Coronary artery (tissue), 2 donors: Measurements from ENCODE around the gene FAM168A.
"Not testable (repeated sequence)": the region's sequence is repeated elsewhere in the genome, so short reads cannot be mapped to it uniquely, and the experiment has no call there.

ENCODE experiments used
- DNase-seq: peaks from one replicate; pipeline ENCODE4 v3.0.0-alpha.2; 2017; ENCODE audit warnings: low spot score
- H3K27ac ChIP-seq, 2 donors: fragments of 200-600 bp; sonication (generic); one replicate each; pipeline ENCODE4 v1.5.1; 2016 to 2019
- H3K4me3 ChIP-seq: fragments of 200-600 bp; sonication (generic); 2 replicates; pipeline ENCODE4 v1.5.1; 2016; ENCODE audit warnings: mild to moderate bottlenecking, moderate library complexity
- TF ChIP-seq, protein P1 (sequence below): fragments of 200-600 bp; sonication (generic); IDR thresholded peaks from one replicate; pipeline ENCODE4 v1.5.1; 2019; ENCODE audit warnings: antibody characterized with exemption

Gene FAM168A

DNA sequence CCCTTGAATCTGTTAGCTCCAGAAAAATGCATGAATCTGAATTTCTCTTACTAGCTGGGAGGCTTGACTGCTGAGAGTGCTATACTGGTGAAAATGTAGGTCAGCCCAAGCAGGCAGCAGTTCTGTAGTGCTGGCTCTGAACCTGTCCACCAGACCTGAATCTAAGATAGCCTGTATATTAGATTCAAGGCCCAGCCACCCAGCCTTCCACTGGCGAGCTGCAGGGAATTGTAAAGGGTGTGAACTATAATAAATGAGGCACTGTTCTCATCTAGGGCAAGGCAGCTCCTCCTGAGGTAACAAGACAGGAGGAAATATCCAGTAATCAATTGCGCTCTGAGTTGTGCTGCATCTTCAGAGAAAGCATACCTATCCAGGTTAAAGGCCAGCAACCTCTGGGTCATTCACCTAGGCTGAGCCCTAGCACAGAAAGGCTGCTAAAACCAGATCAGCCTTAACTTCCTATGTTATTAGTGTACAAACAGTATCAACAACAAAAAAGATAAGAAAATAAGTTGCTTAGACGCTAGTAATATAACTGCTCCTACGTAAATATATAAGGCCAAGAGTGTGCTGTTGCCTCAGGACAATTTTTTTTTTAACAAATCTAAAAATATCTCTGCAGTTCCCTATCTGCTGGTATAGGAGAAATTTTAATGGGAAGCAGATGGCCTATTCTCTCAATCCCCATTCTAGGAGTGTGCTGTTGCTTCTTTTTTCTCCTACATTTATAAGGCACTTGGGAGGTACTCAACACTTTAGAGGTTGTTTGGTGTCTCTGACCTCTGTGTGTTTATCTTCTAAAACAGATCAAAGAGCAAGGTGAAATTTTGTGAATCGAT, 158.7 kb downstream of the FAM168A start:
- TF ChIP-seq, protein P1, sequence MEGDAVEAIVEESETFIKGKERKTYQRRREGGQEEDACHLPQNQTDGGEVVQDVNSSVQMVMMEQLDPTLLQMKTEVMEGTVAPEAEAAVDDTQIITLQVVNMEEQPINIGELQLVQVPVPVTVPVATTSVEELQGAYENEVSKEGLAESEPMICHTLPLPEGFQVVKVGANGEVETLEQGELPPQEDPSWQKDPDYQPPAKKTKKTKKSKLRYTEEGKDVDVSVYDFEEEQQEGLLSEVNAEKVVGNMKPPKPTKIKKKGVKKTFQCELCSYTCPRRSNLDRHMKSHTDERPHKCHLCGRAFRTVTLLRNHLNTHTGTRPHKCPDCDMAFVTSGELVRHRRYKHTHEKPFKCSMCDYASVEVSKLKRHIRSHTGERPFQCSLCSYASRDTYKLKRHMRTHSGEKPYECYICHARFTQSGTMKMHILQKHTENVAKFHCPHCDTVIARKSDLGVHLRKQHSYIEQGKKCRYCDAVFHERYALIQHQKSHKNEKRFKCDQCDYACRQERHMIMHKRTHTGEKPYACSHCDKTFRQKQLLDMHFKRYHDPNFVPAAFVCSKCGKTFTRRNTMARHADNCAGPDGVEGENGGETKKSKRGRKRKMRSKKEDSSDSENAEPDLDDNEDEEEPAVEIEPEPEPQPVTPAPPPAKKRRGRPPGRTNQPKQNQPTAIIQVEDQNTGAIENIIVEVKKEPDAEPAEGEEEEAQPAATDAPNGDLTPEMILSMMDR = no peak
- Histone ChIP-seq H3K4me3 (no peak overlapping the region), H3K27ac (no peak overlapping the region)
- no peak for DNase-seq

DNA sequence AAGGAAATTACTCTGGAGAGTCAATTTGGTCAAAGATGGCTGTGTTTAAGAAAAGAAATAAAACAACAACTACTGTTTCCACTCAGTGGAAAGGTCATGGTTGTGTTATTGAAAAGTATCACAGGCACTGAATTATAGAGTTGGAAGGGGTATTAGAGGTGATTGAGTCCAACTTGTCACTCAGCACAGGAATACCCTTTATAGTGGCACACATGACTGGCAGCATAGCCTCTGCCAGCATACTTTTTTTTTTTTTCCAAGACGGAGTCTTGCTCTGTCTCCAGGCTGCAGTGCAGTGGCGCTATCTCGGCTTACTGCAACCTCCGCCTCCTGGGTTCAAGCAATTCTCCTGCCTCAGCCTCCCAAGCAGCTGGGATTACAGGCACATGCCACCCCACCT, 161.1 kb downstream of the FAM168A start:
- H3K27ac ChIP-seq, DNase-seq, H3K4me3 ChIP-seq: not testable (repeated sequence)

DNA sequence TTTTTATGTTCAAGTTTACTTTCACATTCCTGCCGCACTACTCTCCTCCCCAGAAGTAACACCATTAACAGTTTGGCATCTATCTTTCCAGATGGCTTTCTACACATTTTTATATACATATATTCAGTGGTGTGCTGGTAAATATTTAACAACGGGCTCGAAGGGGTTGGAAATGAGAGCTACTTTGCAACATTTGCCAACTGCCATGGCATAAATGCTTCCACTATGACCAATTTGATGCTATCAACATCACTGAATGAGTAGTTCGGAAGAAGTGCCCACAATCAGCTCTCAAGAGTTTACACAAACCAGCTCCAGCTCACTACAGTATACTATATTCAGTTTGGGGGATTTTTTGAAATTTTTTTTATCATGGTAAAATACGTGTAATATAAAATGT, 166.5 kb downstream of the FAM168A start:
- TF ChIP-seq, protein P1 = no peak
- DNase-seq = no peak
- Histone ChIP-seq H3K27ac (no peak overlapping the region), H3K4me3 (no peak overlapping the region)

DNA sequence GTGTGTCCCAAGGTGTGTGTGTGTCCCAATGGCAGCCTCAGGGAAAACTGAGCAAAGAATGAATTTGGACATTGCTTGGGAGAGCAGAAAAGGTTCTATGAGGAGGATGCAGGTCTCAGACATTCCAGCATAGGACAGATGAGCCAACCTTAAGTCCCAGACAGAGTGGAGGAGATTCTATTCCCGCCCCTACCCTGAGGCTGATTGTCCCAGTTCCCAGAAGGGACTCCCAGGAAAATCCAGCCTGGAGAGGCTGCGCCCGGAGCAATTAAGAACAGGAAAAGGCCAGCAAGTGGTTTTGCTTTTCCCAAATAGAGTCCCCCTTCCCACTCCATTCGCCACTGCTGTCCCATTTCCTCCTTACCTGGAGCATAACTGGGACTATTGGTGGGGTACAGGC, 167.6 kb downstream of the FAM168A start:
- no peak overlapping the region for H3K27ac ChIP-seq
- no peak for DNase-seq
- TF ChIP-seq, protein P1 = no peak
- no peak overlapping the region for H3K4me3 ChIP-seq

DNA sequence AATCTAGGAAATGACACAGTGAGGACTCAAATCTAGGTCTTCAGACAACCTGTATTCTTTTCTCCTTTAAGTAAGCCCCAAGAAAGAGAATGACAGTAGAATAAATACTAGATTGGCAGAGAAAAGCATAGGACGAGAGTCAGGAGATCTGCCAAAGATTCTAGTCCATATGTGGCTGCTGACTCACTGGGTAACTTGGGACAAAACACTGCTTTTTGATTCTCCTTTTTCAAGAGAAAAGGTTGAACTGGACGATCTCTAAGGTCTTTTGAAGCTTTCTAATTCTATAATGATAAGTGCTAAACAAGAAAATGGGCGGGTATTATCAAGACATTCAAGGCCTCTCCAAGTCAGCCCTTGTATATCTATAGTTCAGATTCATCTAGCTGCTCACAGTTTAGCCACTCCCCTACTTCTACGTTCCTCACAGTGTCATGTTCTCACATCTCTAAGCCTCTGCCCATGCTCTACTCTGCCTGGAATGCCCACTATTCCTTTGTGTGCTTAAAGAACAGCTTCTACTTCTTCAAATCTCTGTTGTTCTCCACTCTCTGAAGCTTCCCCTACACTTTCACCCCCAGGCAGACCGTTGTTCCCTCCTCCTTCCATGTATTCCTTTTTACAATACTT, 168.7 kb downstream of the FAM168A start:
- Histone ChIP-seq H3K4me3 (no peak overlapping the region), H3K27ac (no peak overlapping the region)
- TF ChIP-seq, protein P1 = no peak
- DNase-seq = no peak

DNA sequence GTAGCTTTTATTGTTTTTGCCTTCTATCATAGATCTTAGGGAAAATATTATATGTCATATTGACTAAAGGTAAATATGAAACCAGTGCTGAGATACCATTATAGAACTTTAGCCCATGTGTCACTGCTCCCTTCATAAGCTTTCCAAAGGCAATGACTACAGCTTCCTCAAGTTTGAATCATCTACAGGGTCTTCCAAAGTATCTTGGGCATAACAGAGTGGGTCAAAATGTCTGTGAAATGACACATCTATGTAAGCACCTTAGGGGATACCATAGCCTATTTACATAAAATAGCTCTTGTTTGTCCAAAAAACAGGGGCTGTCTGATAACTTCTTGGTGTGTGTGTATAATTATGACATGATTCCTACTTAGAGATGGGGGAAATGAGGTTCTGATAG, 169.2 kb downstream of the FAM168A start:
- TF ChIP-seq, protein P1 = no peak
- no peak for DNase-seq
- no peak overlapping the region for H3K4me3 ChIP-seq
- no peak overlapping the region for H3K27ac ChIP-seq

DNA sequence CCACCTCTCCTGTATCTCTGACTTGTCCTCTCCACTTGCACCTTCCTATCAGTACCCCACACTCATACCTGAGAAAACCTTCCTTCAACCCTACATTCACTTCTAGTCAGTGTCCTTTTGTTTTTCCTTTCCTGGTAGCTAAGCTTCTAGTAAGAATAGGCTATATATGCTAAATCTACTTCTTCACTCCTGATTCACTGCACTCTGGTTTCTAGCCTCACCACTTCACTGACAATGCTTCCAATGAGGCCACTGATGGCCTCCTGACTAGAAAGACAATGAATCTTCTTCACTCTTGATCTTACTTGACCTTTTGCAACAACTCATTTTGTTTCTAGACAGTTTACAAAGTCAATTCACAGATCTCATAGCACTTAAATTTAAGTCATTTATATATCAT, 169.7 kb downstream of the FAM168A start:
- TF ChIP-seq, protein P1 = no peak
- no peak overlapping the region for H3K27ac ChIP-seq
- no peak overlapping the region for H3K4me3 ChIP-seq
- no peak for DNase-seq
